ENCODE measurements around the gene TEX44.

Gene TEX44

DNA sequence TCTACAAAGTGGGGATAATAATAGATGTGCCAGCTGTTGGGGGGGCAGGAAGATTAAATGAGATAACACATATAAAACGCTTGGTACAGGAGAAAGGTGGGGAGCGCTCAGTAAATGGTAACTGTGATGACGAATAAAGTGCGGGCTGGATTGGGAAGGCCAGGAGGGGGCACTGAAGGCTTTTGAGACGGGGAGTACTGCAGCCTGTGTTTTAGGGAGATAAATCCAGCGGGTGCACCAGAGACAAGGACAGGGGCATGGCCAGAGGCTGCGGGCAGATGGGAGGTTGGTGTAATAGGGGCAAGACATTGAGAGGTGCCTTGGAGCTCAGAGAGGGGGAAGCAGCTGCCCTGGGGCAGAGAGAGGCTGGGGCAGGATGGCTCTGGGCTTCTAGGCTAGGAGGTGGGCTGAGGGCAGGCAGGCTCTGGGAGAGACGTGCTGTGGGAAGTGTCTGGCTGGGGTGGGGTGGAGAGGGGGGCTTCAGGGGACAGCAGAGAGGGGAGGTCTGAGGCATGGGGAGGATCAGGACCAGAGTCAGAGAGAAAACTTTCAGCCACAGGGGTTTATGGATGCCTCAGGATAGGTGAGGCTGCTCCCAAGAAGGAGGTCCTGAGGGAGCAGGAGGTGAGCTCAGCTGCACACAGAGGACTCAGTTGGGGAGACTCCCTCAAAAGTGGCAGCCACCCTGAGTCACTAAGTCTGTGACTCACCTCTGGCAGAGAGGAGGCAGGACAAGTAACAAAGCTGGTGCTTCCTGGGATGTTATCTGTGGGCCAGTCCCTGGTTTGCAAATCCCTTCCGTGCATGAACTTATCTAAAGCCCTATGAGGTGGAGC is 18.8 kb downstream of the TEX44 start:
- DNase-seq, result no peak

- no peak for DNase-seq
Observed at GRCh38 chr2:231612109-231612455, 19.4 kb downstream of the TEX44 start.

DNA sequence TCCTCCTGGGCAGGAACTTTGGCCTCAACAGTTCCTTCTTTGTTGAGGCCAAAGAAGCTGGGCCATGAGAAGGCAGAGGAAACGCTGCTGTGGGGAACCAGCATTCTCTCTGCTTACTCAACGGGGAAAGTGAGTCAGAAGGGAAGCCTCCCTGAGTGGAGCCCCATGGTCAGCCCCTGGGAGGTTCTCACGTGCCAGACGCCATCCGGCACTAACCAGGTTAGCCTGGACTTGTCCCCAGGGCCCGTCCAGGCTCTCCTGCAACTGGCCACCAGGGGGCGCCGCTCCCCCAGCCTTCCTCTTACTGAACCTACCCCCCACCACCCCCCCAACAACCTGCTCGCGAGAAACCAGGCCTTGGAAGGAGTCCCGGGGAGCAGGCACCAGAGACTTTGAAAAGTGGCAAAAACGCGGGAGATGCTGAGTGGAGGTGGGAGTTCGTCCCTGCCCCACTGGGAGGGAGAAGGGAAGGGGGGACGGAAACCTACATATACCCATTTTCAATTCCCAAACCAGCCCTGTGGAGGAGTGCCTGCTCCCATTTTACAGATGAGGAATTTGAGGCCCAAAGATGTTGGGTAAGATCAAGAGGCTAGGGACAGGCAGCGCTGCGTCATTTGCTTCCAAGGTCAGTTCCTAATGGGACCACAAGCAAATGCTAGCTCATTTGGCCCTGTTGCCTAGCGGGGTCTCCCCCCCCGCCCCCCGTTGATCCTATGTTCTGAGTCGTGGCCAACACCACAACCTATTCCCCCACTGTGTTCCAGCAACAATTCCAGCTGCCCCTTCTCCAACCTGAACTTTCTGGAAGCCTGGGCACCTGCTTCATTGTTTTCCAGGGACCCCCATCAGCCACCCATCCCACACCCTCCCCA is 20.0 kb downstream of the TEX44 start:
- peak; percentile 76 for DNase-seq

- peak; percentile 46 for DNase-seq
Observed at GRCh38 chr2:231613331-231613662, 20.6 kb downstream of the TEX44 start.

GRCh38 chr2:231613663-231614558 is 21.2 kb downstream of the TEX44 start:
- peak; percentile 74 for DNase-seq

GRCh38 chr2:231614559-231615057 is 21.9 kb downstream of the TEX44 start:
- DNase-seq, result no peak

DNA sequence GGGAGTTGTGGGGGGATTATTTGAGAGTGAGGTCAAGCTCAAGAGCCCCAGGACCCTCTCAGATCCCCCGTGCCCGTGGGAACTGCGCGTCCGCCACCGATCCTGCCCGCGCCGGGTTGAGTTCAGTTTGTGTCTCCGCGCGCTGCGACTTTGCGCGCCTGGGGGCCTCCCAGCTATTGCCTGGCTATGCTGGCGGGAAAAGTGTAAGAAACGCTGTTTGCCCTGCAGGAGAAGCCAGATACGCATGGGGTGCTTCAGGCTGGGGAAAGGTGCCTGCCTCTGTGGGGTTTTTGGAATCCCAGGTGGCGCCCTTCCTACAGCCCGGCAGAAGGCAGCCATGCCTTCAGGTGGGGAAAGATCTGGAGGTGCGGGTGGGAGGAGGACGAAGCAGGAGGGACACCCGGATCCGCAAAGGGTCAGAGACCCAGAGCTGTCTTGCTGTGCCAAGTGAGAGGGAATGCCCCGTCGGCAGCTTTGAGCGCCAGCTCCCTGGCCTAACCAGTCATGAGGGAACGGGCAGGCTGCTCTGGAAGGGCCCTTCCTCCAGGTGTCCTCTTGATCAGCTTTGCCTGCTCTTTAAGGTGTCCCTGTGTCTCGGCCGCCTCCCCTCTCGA is 22.5 kb downstream of the TEX44 start:
- no peak for DNase-seq

GRCh38 chr2:231616296-231616695 is 23.6 kb downstream of the TEX44 start:
- DNase-seq, result no peak

GRCh38 chr2:231617059-231617926 is 24.6 kb downstream of the TEX44 start:
- no peak for DNase-seq

GRCh38 chr2:231621051-231621879 is 28.6 kb downstream of the TEX44 start:
- peak; percentile 69 for DNase-seq

DNA sequence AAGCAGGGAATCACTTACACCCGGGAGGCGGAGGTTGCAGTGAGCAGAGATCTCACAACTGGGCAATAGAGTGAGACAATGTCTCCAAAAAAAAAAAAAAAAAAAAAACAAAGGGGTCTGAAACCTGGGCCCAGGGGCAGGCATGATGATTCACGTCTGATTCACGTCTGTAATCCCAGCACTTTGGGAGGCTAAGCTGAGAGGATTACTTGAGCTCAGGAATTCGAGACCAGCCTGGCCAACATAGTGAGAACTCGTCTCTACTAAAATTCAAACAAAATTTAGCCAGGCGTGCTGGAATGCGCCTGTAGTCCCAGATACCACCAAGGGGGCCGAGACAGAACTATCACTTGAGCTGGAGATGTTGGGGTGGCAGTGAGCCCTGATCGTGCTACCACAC is 30.3 kb downstream of the TEX44 start:
- DNase-seq, result no peak

DNA sequence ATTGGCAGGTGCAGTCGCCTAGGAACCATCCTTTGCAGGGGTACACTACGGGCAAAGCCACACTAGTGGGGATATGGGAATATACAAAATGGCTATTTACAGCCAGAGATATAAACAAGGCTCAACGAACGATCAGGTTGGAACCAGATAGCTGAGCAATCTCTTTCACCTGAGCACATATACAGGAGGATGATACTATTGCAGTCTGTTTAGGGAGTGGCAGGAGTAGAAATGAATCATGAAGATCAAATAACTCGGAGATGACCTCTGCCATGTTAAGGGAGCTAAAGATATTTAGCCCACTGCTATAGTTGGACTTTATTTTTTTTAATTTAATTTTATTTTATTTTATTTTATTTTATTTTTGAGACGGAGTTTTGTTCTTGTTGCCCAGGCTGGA is 33.8 kb downstream of the TEX44 start:
- DNase-seq, result no peak

DNA sequence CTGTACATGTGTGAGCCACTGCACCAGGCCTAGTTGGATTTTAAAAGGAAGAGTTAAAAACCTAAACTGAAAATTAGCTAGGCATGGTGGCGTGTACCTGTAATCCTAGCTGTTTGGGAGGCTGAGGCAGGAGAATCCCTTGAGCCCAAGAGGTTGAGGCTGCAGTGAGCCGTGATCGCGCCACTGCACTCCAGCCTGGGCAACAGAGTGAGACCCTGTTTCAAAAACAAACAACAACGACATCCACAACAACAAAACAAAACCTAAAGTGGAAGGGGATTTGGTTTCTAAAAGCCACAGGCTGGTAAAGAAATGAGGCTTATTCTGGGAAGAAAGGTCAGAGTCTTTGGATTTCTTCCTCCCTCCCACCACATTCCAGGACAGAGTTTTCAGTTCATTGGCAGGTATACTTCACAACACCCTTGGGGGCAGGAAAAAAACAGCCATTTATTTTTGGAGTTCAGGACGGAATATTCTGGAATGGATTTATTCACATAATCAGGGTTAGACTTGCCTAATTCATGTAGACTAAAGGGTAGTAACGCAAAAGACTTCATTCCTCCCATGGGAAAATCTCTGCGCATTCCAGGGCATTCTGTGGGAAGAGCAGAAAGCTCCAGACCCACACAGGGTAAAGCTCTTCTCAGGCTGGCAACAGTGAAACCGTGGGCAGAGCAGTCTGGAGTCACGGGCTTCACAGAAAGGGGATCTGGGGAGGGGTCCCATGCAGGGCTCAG is 34.9 kb downstream of the TEX44 start:
- DNase-seq, result no peak

DNA sequence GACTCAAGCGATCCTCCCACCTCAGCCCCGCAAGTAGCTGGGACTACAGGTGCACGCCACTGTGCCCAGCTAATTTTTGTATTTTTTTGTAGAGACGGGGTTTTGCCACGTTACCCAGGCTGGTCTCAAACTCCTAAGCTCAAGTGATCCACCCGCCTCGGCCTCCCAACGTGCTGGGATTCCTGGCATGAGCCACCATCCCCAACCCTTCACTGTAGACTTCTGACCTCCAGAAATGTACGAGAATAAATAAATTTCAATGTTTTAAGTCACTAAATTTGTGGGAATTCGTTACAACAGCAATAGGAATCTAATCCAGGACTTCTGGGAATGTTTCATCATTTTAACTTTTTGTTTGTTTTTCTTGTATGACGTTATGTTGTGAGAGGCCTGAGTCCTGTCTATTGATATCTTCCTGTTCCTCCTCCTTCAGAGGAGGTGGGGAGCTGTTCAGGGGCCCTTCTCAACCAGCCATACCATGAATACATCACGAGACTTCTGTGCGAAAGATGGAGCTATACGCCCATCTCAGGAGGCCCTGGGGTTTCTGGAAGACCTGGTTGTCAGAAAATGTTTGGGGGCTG is 40.0 kb downstream of the TEX44 start:
- DNase-seq, result no peak

DNA sequence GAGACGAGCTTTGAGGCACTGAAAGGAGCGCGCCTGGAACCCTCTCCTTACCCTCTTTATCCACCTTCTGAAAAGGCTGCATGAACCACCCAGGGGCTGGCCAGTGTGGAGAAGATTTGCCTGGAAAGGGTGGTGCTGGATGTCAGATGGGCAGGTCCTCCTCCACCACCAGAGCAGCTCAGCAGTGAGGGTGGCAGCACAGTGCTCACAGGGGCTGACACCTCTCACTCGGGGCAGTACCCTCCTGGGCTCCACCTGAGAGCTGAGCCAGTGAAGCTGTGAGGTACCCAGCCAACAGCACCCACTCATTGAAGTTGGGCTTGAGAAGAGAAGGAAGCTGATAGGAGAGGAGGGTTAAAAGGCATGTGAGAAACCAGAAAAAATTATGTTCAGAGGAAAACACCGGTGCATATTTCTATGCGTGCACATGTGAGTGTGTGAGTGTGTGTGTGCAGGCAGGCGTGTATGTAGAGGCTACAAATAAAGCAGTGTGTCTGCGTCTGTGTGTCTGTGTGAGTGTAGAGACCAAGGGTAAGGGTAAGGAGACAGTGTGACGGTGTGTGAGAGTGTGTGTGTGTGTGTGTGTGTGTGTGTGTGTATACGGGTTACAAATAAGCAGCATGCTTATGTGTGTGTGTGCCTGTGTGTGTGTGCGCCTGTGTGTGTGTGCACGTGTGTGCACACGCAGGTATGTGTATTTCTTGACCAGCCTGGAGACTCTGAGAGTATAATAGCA is 40.7 kb downstream of the TEX44 start:
- DNase-seq, result no peak

DNA sequence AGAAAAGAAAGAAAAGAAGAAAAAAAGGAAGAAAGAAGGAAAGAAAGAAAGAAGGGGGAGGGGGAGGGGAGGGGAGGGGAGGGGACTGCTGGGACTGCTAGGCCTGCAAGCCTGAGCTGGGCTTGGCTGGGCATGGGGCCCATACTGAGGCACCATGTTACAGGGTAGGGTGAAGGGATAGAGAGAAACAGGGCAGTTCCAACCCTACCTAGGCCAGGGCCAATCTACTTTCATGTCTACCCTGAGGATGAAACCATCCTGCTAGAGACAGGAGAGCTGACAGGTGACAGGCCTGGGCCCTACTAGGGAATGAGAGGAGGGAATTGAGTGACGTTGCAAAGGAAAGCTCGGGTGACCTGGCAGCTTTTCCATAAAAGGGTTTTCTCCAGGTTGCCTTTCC is 41.7 kb downstream of the TEX44 start:
- no peak for DNase-seq

DNA sequence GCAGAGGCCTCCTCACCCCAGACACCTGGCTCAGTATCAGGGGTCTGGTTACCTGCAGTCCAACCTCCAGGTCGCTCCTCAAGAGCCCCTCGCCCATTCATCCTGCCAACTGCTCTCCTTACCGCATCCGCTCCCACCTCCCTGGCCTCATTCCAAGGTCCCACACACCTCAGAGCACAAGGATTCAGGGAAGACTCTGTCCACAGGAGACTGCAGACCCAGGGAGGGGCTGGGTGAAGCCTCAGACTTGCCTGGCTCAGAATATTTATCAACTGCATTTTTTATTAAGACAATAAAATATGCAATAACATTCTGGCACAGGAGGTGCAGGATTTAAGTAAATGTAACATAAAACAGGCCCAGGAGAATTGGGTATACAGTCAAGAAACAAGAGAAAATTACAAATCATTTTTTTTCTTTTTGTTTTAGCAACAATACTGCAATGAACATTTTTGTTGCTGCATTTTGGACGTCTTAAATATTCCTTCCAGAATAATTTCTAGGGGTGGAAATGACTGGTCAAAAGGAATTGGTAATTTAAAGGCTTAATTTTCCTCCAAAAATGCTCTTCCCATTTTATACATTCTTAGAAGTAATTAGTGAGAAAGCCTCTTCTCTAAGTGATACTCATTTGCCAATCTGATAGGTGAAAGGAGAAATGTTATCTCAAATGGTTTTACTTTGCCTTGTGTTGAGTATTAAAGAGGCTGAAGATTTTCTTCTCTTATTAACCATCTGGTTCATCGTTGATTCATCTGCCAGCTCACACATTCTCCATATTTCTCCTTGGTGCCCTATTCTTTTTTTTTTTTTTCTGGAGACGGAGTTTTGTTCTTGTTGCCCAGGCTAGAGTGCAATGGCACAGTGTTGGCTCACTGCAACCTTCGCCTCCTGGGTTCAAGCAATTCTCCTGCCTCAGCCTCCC is 42.5 kb downstream of the TEX44 start:
- DNase-seq, result no peak

- no peak for DNase-seq
Observed at GRCh38 chr2:231640241-231640640, 47.6 kb downstream of the TEX44 start.

All from NCI-H345 (cell line).